HepG2 (cell line): ENCODE data around the gene FAM234B. TPM values are rescaled to one million over a fixed set of nuclear protein-coding genes. Genes with fewer than 3 reads are reported as not detected.

Experiments used
- BRD4 ChIP-seq: sonication (generic); formaldehyde crosslinking; IDR thresholded peaks from 2 replicates; pipeline ENCODE4 v1.4.0; 2020; ENCODE audit warnings: missing genetic modification reagents
- EED ChIP-seq: sonication (generic); formaldehyde crosslinking; IDR thresholded peaks from 2 replicates; pipeline ENCODE4 v1.5.0; 2020; ENCODE audit warnings: mild to moderate bottlenecking, missing genetic modification reagents
- HIVEP1 ChIP-seq: sonication (generic); formaldehyde crosslinking; IDR thresholded peaks from 2 replicates; pipeline ENCODE4 v1.4.0; 2020; ENCODE audit warnings: mild to moderate bottlenecking, missing genetic modification reagents
- HMGA1 ChIP-seq: sonication (generic); formaldehyde crosslinking; conservative IDR thresholded peaks from 2 replicates; pipeline ENCODE4 v1.4.0; 2020; ENCODE audit warnings: missing genetic modification reagents
- HOXA7 ChIP-seq: sonication (generic); formaldehyde crosslinking; IDR thresholded peaks from 2 replicates; pipeline ENCODE4 v1.8.1; 2022; ENCODE audit warnings: mild to moderate bottlenecking, missing genetic modification reagents, moderate library complexity
- JARID2 ChIP-seq: sonication (generic); formaldehyde crosslinking; IDR thresholded peaks from 2 replicates; pipeline ENCODE4 v1.8.1; 2023; ENCODE audit warnings: missing genetic modification reagents, inconsistent platforms; ENCODE audit not compliant: insufficient replicate concordance
- JDP2 ChIP-seq: sonication (generic); formaldehyde crosslinking; IDR thresholded peaks from 2 replicates; pipeline ENCODE4 v1.8.1; 2022; ENCODE audit warnings: missing genetic modification reagents, borderline replicate concordance
- KLF11 ChIP-seq: IDR thresholded peaks from 2 replicates; pipeline ENCODE4 v1.6.1; 2016; ENCODE audit warnings: missing compliant biosample characterization
- KLF12 ChIP-seq: sonication (generic); formaldehyde crosslinking; IDR thresholded peaks from 2 replicates; pipeline ENCODE4 v1.4.0; 2020; ENCODE audit warnings: missing genetic modification reagents, borderline replicate concordance
- MTERF4 ChIP-seq: sonication (generic); formaldehyde crosslinking; IDR thresholded peaks from 2 replicates; pipeline ENCODE4 v1.8.0; 2023; ENCODE audit warnings: mild to moderate bottlenecking, missing genetic modification reagents
- NFKBIZ ChIP-seq: IDR thresholded peaks from 2 replicates; pipeline ENCODE4 v1.6.1; 2018; ENCODE audit warnings: missing genetic modification reagents, missing compliant biosample characterization
- PLRG1 ChIP-seq: fragments of 450-650 bp; conservative IDR thresholded peaks from 2 replicates; pipeline ENCODE4 v1.6.1; 2016
- REXO4 ChIP-seq: sonication (generic); formaldehyde crosslinking; IDR thresholded peaks from 2 replicates; pipeline ENCODE4 v1.8.0; 2022; ENCODE audit warnings: missing genetic modification reagents, mild to moderate bottlenecking, borderline replicate concordance
- SMAD3 ChIP-seq: sonication (generic); formaldehyde crosslinking; IDR thresholded peaks from 2 replicates; pipeline ENCODE4 v1.4.0; 2020; ENCODE audit warnings: missing genetic modification reagents
- SMARCC2 ChIP-seq: fragments of 450-650 bp; IDR thresholded peaks from 2 replicates; pipeline ENCODE4 v1.6.1; 2017; ENCODE audit warnings: antibody characterized with exemption, mild to moderate bottlenecking
- TEAD3 ChIP-seq: optimal IDR thresholded peaks from 2 replicates; pipeline ENCODE3; 2016; ENCODE audit warnings: borderline replicate concordance
- YEATS4 ChIP-seq: sonication (generic); formaldehyde crosslinking; IDR thresholded peaks from 2 replicates; pipeline ENCODE4 v1.4.0; 2020; ENCODE audit warnings: missing genetic modification reagents, borderline replicate concordance
- ZBTB26 ChIP-seq: IDR thresholded peaks from 2 replicates; pipeline ENCODE4 v1.6.1; 2016; ENCODE audit warnings: missing compliant biosample characterization, missing genetic modification reagents, borderline replicate concordance
- ZNF343 ChIP-seq: sonication (generic); formaldehyde crosslinking; IDR thresholded peaks from 2 replicates; pipeline ENCODE4 v1.4.0; 2020; ENCODE audit warnings: mild to moderate bottlenecking, missing genetic modification reagents
- ZNF496 ChIP-seq: sonication (generic); formaldehyde crosslinking; IDR thresholded peaks from 2 replicates; pipeline ENCODE4 v1.8.1; 2023; ENCODE audit warnings: mild to moderate bottlenecking, moderate library complexity, missing genetic modification reagents; ENCODE audit not compliant: insufficient replicate concordance
- ZNF570 ChIP-seq: sonication (generic); formaldehyde crosslinking; IDR thresholded peaks from 2 replicates; pipeline ENCODE4 v1.4.0; 2020; ENCODE audit warnings: mild to moderate bottlenecking, missing genetic modification reagents, borderline replicate concordance
- ZNF792 ChIP-seq: IDR thresholded peaks from 2 replicates; pipeline ENCODE4 v1.6.1; 2016
- ZNF878 ChIP-seq: sonication (generic); formaldehyde crosslinking; IDR thresholded peaks from 2 replicates; pipeline ENCODE4 v1.8.1; 2023; ENCODE audit warnings: mild to moderate bottlenecking, missing genetic modification reagents, moderate library complexity
- polyA plus RNA-seq, 8 experiments: library from polyadenylated mRNA; depleted of rRNA in 3 of 8; stranded (reverse) in 7 of 8; unstranded in 1 of 8; fragments of >200 nt; fragmentation: Illumina TruSeq in 4 of 8; extraction: Trizol in 4 of 8; gene quantifications; 2 replicates each; pipeline versions ENCODE4 v1.2.1 to v1.2.3, GENCODE V29; 2011 to 2016; ENCODE audit warnings: low read depth in 4 of 8, missing spikeins in 1 of 8, mixed read lengths in 1 of 8; ENCODE audit not compliant: insufficient read depth in 1 of 8
- total RNA-seq, 5 experiments: library from RNA; depleted of rRNA; stranded (reverse); fragments of >200 nt; fragmentation: Illumina TruSeq; extraction: Trizol; gene quantifications; 2 replicates each; pipeline ENCODE4 v1.2.3, GENCODE V29; 2016; ENCODE audit warnings: low read depth in 1 of 5
- TF ChIP-seq, protein P1 (sequence below): sonication (generic); formaldehyde crosslinking; IDR thresholded peaks from 2 replicates; pipeline ENCODE4 v1.9.0; 2022; ENCODE audit warnings: low read depth, missing genetic modification reagents
- TF ChIP-seq, protein P2 (sequence below): sonication (generic); formaldehyde crosslinking; IDR thresholded peaks from 2 replicates; pipeline ENCODE4 v1.4.0; 2020; ENCODE audit warnings: missing genetic modification reagents, borderline replicate concordance

Gene FAM234B
- total and polyA plus RNA-seq, 2 of the 13 experiments (the other 11 are each of a cell fraction or from before 2014, with no cell fraction given): 7.8 to 13.8 TPM

DNA sequence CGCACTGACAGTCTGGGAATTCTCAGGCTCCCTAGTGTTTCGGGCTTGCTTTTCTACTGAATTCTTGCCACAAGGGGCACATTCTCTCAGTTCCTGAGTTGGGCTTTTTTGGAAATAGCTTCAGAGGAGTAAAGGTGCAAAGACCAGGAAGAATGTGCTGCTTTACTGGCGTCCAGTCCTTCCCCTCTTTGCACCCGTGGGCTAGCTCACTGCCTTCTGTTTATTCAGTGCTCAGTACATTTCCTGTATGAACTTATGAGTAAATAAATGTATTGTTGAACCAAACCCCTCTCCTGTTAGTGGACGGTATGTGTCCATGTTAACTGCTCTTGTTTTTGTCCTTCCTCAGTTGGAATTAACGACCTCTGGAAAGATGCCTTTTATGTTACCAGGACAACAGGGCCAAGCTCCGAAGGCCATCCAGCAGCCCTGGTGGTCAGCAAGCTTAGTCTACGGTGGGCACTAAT, 35.3 kb downstream of the FAM234B start (continued):
- TF ChIP-seq, protein P1, sequence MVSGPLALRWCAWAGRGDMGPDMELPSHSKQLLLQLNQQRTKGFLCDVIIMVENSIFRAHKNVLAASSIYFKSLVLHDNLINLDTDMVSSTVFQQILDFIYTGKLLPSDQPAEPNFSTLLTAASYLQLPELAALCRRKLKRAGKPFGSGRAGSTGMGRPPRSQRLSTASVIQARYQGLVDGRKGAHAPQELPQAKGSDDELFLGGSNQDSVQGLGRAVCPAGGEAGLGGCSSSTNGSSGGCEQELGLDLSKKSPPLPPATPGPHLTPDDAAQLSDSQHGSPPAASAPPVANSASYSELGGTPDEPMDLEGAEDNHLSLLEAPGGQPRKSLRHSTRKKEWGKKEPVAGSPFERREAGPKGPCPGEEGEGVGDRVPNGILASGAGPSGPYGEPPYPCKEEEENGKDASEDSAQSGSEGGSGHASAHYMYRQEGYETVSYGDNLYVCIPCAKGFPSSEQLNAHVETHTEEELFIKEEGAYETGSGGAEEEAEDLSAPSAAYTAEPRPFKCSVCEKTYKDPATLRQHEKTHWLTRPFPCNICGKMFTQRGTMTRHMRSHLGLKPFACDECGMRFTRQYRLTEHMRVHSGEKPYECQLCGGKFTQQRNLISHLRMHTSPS: no peak
- 0 out of 2 replicates have a peak, but pooled peaks have one; percentile 76 for TF ChIP-seq ZNF792 (CRISPR knock-in tag)
- TF ChIP-seq MTERF4: no peak
- TF ChIP-seq REXO4 (CRISPR knock-in tag): no peak
- TF ChIP-seq PLRG1: no peak
- no peak for TF ChIP-seq JDP2 (CRISPR knock-in tag)
- no peak for TF ChIP-seq SMAD3
- no peak for TF ChIP-seq ZNF570 (CRISPR knock-in tag)
- no peak for TF ChIP-seq HOXA7 (CRISPR knock-in tag)
- no peak for TF ChIP-seq KLF11
- no peak for TF ChIP-seq HIVEP1 (CRISPR knock-in tag)
- TF ChIP-seq ZNF878: peak; percentile 84; the same call in 1 of the 2 replicates
- no peak; the same call in 1 of the 2 replicates for TF ChIP-seq YEATS4 (CRISPR knock-in tag)
- no peak for TF ChIP-seq HMGA1 (CRISPR knock-in tag)
- no peak for TF ChIP-seq KLF12 (CRISPR knock-in tag)
- no peak for TF ChIP-seq EED (CRISPR knock-in tag)
- peak; percentile 100 for TF ChIP-seq TEAD3
- TF ChIP-seq JARID2: no peak
- no peak for TF ChIP-seq NFKBIZ
- no peak for TF ChIP-seq ZBTB26 (CRISPR knock-in tag)
- no peak for TF ChIP-seq BRD4 (CRISPR knock-in tag)
- no peak for TF ChIP-seq SMARCC2
- no peak for TF ChIP-seq ZNF496 (CRISPR knock-in tag)
- TF ChIP-seq, protein P2, sequence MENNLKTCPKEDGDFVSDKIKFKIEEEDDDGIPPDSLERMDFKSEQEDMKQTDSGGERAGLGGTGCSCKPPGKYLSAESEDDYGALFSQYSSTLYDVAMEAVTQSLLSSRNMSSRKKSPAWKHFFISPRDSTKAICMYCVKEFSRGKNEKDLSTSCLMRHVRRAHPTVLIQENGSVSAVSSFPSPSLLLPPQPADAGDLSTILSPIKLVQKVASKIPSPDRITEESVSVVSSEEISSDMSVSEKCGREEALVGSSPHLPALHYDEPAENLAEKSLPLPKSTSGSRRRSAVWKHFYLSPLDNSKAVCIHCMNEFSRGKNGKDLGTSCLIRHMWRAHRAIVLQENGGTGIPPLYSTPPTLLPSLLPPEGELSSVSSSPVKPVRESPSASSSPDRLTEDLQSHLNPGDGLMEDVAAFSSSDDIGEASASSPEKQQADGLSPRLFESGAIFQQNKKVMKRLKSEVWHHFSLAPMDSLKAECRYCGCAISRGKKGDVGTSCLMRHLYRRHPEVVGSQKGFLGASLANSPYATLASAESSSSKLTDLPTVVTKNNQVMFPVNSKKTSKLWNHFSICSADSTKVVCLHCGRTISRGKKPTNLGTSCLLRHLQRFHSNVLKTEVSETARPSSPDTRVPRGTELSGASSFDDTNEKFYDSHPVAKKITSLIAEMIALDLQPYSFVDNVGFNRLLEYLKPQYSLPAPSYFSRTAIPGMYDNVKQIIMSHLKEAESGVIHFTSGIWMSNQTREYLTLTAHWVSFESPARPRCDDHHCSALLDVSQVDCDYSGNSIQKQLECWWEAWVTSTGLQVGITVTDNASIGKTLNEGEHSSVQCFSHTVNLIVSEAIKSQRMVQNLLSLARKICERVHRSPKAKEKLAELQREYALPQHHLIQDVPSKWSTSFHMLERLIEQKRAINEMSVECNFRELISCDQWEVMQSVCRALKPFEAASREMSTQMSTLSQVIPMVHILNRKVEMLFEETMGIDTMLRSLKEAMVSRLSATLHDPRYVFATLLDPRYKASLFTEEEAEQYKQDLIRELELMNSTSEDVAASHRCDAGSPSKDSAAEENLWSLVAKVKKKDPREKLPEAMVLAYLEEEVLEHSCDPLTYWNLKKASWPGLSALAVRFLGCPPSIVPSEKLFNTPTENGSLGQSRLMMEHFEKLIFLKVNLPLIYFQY: no peak; the same call in 1 of the 2 replicates
- no peak for TF ChIP-seq ZNF343 (CRISPR knock-in tag)
